Renal cortical epithelial cell (primary cell): ENCODE measurements around the gene SNAI1. TPM values are rescaled to one million over a fixed set of nuclear protein-coding genes. Genes with fewer than 3 reads are reported as not detected.
"Not testable (repeated sequence)": the region's sequence is repeated elsewhere in the genome, so short reads cannot be mapped to it uniquely, and the experiment has no call there.

ENCODE experiments used
- DNase-seq: peaks from one replicate; pipeline ENCODE4 v3.0.0-alpha.2; 2011; ENCODE audit warnings: low read depth
- total RNA-seq: library from RNA; depleted of rRNA; stranded (reverse); fragments of >200 nt; gene quantifications from 2 replicates; pipeline ENCODE4 v1.2.3, GENCODE V29; 2014

The SNAI1 gene
- total RNA-seq, 1 donor from 2014 or later: 2.7 TPM

DNA sequence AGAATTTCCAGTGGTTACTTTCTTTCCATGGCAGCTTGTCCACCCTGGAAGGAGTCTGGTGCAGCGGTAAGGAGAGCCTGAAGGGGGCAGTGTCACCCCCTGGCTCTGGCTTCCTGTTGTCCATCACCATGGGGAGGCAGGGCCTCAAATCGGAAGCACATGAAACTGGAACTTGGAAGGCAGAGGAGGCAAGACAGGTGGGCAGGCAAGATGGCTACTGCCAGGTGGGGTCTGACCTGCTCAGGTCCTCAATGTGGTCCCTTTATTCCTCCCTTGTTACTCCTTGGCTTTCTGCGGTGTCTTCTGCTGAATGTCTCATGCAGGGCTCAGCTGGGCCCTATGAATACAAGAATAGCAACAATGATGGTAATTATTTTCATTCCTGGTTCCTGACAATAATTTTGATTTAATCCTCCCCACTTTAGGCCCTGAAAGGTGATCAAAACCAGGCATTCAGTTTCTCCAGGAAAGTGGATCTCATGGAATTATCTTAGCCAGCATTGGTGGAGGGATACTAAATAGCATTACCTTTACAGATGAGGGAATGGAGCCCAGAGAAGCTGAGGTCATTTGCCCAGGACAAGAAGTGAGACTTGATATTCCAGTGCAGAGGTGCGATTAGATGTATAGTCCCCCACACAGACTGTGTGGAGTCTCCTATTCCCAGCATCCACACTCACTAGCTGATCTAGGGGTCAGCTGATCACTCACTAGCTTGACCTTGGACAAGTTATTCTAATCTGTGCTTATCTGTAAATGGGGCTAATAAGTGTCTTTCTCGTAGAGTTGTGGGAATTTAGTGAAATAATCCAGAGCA, 17.6 kb upstream of the SNAI1 start:
- DNase-seq: peak; percentile 26

DNA sequence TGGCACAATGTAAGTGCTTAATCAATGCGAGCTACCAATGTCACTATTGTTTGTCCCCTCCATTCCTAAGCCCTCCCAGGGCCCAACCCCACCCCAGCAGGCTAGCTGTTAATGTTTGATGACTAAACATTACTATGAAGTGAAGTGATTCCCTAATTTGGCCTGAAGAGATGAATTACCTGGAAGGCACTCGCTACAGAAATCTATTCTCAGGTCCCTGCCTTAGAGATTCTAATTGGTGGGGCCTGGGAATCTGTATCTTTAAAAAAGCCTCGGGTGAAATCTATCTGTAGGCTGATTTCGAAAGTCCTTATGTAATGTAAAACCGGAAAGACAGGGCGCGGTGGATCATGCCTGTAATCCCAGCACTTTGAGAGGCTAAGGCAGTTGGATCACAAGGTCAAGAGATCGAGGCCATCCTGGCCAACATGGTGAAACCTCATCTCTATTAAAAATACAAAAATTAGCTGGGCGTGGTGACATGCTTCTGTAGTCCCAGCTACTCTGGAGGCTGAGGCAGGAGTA, 16.9 kb upstream of the SNAI1 start:
- no peak for DNase-seq

DNA sequence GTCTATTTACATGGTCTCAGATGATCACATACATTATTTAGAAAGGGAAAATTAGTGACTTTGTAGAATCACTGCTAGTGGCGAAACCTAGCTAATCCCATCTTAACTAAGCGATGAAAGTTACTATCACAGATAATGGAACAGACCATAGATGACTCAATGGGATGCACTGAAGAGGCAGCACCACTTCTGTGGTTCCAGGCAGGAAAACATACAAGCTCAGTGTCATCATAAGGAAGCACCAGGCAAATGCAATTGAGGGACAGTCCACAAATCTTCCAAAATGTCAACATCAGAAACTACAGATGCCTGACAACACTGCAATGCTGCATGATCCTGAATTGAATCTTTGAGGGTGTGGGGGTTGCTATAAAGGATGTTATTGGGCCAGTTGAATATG, 15.9 kb upstream of the SNAI1 start:
- DNase-seq: no peak

DNA sequence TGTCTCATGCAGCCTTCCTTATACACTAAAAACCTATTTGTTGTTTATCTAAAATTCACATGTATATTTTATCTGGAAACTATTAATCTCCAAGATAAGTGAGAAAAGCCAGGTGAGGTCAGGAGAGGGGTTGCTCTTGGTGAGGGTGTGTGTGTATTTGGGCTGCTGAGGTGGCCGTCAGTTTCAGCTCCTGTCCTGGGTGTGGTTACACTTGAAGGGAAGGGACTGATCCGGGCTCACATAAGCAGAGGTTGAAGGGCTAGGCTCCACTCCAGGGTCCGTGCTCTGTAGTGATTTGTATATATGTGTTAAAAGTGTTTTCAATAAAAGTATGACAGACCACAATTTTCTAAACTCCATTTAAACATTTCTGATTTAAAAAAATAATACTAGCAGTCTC, 13.5 kb upstream of the SNAI1 start:
- DNase-seq: no peak

DNA sequence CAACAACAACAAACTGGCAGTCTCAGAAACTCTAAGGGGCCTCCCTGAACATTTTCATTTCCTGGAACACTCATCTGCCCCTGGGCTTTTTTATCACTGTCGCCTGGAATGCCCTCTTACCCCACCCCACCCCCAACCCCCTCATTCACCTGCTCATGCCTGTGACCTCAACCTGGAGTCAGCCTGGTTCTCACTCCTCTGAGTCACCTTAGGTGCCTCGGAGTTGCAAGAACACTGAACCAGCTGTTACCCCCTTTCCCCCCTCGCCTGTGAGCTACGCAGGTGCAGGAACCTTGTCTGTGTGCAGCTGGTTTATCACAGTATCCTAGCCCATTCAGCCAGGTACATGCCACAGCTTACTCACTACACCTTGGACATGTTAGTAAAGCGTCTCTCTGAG, 12.8 kb upstream of the SNAI1 start:
- DNase-seq: peak; percentile 35

DNA sequence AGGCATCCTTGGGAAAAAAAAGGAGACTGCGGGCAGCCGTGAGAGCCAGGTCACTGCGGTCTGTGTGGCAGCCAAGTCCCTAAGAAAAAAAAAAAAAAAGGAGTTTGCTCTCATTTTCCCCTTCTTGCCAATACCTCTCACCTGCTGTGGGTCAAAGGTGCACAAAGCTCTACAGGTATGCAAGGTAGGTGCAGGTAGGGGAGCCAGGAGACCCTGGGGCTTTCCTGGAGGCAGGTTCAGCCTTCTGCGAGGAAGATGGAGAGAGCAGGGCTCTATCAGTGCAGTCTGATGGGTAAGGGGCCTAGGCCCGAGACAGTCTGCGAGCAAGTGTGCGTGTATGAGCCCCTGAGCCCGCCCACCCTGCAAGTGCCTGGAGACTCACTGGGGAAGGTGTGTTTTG, 12.3 kb upstream of the SNAI1 start:
- DNase-seq: no peak

DNA sequence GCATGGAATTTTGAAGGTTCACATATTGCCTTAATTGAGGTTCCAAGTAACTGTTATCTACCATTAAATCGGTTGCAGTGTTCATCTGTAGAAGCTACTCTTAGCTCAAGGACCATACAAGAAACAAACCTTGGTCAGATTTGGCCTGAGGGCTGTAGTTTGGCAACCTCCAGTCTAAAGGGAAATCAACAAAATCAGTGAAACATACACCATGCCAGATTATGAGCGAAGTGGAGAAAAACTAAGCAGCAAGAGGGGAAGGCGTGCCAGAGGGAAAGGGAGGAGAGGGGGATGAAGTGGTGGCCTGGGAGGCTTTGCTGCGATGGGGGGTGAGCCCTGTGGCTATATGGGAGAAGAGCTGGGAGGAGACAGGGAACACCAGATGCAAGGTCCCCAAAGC, 8.8 kb upstream of the SNAI1 start:
- no peak for DNase-seq

DNA sequence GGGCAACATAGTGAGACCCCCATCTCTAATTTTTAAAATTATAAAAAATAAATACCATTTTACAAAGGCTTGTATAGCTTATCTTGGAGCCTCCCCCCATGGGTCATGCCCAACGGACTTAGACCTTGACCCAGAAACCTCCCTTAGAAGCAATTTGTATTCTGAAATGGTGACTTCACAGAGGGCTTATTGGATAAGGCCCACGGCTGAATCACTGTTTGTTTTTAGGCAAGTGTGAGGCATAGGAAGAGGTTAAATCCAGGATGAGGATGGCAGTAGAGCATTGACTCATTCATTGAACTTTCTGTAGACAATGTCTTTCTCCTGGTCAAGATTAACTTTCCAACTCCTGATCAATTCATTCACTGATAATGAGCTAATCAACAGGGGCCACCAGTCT, 6.2 kb upstream of the SNAI1 start:
- peak; percentile 37 for DNase-seq

DNA sequence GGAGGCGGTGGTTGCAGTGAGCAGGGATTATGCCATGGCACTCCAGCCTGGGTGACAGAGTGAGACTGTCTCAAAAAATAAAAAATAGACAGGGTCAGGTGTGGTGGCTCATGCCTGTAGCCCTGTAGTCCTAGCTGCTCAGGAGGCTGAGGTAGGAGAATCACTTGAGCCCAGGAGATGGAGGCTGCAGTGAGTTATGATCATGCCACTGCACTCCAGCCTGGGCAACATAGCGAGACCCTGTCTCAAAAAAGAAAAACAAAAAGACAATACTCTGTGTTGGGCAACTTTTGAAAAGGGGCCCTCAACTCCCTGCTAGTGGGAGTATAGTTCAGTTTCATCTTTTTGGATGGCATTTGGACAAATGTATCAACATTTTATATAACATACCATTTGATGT, 5.0 kb upstream of the SNAI1 start:
- DNase-seq: not testable (repeated sequence)

DNA sequence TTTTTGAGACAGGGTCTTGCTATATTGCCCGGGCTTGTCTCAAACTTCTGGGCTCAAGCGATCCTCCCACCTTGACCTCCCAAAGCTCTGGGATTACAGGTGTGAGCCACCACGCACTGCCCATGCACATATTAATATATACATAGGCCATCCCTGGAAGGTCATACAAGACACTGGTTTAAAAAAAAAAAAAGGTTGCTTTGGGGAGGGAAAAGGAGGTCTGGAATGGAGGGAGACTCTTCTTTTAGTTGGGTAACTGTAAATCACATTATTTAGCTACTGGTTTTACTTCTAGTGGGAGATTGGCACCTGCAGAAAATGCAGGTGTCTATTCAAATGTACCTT, 4.1 kb upstream of the SNAI1 start:
- no peak for DNase-seq

DNA sequence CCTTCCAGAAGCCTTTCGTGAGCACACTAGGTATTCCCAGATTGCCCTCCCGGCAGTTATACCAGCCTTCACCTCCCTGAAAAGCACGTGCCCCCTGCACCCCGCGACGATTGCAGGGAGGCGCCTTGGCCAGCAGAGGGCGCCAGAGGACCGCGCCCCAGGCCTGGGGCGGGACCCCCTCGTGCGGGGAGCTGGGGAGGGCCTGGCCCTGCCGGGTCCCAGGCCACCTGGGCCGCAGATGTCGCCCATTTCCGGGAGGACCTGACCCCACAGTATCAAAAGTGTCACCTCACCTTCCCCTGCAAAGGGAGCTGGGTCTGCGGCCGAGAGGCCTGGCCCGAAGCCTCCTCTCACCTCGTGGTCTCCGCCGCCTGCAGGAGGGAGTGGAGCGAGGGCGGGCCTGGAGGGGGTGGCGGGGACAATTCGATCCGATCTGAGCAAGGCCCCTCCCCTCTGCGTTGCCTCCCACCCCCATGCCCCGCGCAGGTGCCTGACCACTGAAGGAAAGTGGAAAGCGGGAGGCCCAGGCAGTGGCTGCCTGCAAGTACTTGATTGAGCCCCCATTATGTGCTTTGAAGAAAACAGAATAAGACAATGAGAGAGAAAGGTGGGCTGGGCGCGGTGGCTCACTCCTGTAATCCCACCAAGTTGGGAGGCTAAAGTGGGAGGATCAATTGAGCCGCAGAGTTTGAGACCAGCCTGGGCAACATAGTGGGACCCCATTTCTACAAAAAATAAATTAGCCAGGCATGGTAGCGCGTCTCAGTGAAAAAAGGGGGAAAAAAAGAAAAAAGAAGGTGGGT, 3.5 kb upstream of the SNAI1 start:
- no peak for DNase-seq

DNA sequence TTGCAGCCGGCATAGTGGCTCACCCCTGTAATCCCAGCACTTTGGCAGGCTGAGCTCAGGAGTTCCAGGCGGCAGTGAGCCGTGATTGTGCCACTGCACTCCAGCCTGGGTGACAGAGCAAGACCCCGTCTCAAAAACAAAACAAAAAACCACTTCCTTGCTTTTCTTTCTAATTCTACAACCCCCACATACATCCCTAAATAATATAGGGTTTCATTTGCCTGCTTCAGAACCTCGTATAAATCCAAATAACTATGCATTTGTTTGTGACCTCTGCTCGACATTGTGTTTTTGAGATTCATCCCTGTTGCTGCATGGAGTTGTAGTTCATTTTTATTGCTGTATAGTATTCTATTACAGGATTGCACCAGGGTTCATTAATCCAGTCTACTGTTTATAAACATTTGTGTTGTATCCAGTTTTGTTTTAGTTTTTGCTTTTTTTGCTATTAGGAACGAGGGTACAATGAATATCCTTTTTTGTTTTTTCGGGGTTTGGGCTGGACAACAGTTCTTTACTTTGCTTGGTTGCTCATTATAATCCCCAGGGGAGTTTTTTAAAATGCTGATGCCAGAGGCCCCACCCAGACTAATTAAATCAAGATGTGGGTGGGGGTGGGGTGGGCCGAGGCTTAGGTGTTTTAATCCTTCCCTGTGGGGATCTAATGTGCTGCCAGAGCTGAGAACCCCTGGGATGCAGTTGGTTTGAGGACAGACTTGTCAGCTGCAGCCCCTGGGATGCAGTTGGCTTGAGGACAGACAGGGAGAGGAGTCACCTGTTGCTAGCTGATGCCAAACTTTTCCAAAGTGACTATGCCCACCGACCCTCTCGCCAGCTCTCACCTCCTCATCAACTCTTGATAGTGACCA, 2.4 kb upstream of the SNAI1 start:
- no peak for DNase-seq

DNA sequence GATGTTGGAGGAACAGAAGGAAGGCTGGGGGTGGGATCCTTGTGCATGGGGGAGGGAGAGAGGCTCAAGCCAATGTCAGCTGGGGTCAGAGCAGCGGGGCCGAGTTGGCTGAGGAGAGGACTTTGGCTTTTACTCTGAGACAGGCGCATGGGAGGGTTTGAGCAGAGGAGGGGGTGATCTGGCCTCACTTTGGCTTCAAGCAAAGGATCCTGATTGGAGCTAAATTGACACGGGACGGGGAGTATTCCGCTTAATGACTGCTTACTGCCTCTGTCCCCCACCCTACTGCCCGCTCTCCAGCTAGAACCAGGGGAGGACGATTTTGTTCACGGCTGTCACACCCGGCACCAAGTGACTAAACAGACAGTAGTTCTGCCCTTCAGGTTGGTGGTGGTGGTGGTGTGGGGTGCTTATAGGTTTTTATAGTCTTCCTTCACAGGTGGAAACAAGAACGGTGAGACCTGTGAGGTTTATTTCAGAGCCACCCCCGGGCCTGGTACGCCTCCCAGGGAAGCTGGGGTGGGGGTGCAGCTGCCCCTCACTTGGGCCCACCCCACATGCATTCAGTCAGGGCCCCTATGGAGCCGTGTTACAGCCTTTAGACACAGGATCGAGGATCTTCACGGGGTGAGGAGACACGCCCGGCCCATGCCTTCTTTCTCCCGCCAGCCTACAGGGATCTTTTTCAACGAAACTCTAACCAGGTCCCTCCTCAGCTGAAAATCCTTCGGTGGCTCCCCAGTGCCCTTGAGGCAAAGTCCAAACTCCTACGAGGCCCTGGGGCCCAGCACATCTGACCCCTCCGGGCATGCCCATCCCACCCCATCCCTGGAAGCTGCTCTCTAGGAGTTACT, 1.3 kb upstream of the SNAI1 start:
- DNase-seq: no peak

DNA sequence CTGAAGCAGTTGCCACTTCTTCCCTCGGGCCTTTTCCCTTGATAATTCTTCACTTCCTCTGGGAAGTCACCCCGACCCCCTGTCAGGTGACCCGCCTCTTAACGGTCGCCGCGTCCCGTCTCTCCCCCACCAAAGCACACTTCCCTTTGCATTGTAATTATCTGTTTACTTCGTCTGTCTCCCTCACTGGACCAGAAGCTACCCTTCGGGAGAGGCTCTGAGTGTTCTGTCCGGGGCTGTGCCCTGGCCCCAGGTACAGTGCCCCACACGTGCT, 771 bp upstream of the SNAI1 start:
- no peak for DNase-seq

DNA sequence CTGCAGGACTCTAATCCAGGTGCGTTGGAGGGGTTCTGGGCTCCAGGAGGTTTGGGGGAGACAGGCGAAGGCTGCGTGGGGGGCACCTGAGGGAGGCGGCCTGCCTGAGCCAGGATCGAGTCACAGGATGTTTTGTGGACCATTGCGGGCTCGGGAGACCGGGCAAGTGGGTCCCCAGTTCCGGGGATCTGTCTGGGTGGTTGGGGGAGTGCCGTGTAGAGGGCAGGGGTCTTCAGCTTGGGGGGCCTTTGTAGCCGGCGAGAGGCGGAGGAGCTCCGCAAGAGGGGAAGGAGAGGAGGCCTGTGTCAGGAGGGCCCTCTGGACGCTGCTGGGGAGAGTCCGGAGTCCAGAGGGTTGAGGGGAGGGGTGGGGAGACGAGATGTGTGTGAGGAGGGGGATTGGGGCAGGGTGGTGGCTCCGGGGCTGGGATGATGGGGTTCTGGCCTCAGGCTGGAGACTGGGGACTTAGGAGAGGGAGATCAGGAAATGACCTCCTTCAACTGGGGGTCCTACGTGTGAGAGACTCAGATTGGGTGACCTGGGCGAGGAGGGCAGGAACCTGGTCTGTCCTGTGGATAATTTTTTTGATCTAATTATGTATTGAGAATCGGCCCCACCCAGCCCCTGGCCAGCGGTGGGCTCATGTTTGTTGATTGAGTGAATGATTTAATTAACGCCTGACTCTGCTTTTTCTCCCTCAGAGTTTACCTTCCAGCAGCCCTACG, 505 bp downstream of the SNAI1 start:
- DNase-seq: no peak

DNA sequence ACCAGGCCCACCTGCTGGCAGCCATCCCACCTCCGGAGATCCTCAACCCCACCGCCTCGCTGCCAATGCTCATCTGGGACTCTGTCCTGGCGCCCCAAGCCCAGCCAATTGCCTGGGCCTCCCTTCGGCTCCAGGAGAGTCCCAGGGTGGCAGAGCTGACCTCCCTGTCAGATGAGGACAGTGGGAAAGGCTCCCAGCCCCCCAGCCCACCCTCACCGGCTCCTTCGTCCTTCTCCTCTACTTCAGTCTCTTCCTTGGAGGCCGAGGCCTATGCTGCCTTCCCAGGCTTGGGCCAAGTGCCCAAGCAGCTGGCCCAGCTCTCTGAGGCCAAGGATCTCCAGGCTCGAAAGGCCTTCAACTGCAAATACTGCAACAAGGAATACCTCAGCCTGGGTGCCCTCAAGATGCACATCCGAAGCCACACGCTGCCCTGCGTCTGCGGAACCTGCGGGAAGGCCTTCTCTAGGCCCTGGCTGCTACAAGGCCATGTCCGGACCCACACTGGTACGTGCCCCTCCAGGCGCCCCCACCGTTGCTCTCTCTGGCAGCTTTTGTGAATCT, 1.1 kb downstream of the SNAI1 start:
- no peak for DNase-seq

DNA sequence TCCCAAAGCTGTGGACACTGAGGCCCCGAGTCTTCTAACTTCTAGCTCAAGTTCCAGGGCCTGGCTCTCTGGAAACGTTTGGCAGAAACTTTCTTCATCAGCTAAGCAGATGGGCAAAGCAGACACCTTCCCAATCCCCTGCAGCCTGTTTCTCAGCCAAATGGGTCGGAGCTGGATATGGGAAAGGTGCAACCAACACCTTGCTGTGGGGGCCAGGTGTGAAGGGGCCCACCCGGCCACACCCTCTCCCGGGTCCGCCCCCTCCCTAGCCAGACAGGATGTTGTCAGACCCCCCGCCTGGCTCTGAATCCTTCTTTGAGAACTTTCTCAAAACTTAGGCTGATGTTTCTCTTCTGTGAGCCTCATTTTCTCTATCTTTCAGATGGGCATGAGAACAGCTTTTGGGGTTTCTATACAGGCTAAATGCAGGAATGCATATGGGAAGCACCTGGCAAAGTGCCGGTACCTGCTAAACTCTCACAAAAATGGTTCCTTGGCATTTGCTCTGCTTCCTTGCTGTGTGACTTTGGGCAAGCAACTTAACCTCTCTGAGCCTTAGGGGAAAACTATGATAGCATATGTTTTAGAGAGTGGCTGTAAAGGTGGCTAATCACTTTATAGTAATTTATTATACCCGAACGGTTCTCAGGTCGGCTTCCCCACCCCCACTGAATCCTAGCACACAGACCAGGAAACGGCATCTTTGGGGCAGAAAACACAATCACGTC, 1.8 kb downstream of the SNAI1 start:
- DNase-seq: no peak

DNA sequence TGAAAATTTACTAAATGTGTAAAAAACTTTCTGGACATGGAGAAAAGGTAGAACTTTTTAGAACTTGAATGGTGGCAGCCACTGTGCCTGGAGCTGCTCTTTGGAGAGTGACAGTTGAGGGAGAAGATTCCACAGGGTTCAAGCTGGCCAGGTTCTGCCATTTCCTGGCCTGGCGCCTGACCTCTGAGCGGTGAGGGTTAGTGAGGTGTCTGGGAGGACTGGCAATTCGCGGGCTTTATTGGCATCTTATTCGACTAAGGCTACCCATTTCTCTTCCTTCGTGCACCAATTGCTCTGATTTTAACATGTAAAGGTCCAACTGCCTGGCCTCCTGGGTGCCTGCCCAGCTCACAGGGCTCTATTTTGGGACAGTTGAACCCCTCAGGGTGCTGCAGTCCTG, 2.4 kb downstream of the SNAI1 start:
- no peak for DNase-seq

DNA sequence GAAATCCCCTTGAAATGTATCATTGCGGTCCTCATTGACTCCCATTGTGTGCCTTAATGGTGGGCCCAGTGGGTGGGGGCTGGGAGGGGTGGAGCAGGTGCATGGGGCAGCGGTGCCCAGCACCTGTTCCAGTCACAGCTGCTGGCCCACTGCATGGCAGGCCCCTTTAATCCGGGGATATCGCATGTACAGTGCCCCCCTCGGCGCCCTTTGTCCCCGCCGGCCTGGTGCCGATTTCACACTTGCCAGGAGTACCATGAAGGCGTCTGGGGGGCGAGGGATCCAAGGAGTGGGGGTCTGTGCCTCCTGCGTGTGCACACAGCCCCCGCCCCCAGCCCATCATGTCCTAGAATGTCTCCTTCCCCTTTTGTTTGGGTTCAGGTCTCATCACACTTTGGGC, 2.8 kb downstream of the SNAI1 start:
- no peak for DNase-seq

DNA sequence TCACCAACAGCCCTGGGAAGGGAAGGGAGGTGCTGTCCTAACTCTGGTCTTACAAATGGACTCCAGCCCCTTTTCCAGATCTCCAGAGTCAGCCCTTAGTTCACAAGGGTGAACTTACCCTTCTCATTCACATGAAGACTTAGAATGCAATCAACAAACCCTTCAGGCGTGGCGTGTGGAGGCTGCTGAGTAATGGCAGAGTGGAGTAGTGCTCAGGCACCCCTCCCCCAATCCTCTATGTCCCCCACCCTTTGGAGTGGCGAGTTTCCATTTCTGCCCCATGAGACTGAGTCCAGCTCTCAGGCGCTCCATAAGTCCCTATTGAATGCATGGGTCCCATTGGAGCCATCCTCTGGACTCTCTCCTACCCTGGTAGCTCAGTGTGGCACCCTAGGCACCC, 3.3 kb downstream of the SNAI1 start:
- DNase-seq: no peak
